Endothelial cell of umbilical vein (primary cell): ENCODE measurements around the gene TAF6. TPM values are rescaled to one million over a fixed set of nuclear protein-coding genes. Genes with fewer than 3 reads are reported as not detected.

Experiments used
- BruUV-seq: library from RNA; stranded (reverse); fragments of 400-500 nt; replicated peaks from 2 replicates; lab custom pipeline; 2021; lab: Mats Ljungman, UMichigan
- CTCF ChIA-PET: fragments of 300-600, 350-600 bp; sonication (Branson Sonifier 250); formaldehyde crosslinking; loops from one replicate; lab custom pipeline; 2021; ENCODE audit warnings: antibody characterized with exemption, inconsistent platforms; lab: Charles Lee
- POLR2A ChIA-PET: fragments of 300-600, 350-600 bp; sonication (Branson Sonifier 250); formaldehyde crosslinking; loops from one replicate; lab custom pipeline; 2021; ENCODE audit warnings: antibody characterized with exemption, inconsistent platforms; lab: Charles Lee
- DNase-seq: peaks from one replicate; pipeline ENCODE4 v3.0.0-alpha.2; 2011; ENCODE audit warnings: low read depth, low spot score
- FAIRE-seq: peaks from 2 replicates; lab custom pipeline; 2011; peaks lifted over from hg19 to GRCh38; lab: Jason Lieb, UNC
- H2AFZ ChIP-seq: 2 replicates; pipeline ENCODE4 v1.6.0; 2012; ENCODE audit warnings: low read depth, low read length, control low read depth, inconsistent platforms
- H3K27ac ChIP-seq: 2 replicates; pipeline ENCODE4 v1.5.1; 2011; ENCODE audit warnings: low read depth, mild to moderate bottlenecking, control low read depth, low read length, moderate library complexity; ENCODE audit not compliant: insufficient read depth
- H3K27me3 ChIP-seq, 2 experiments: 2 replicates each; pipeline versions ENCODE4 v1.6.0 to v1.6.1; 2011; ENCODE audit warnings: low read length in 2 of 2, mixed read lengths in 1 of 2; ENCODE audit not compliant: control insufficient read depth in 2 of 2, insufficient read depth in 2 of 2
- H3K36me3 ChIP-seq, 2 experiments: 2 replicates in 1 of 2; 3 replicates in 1 of 2; pipeline ENCODE4 v1.5.1; 2011; ENCODE audit warnings: low read length in 2 of 2, mild to moderate bottlenecking in 1 of 2, moderate library complexity in 1 of 2; ENCODE audit not compliant: control insufficient read depth in 2 of 2, insufficient read depth in 2 of 2; ENCODE audit errors: extremely low read depth in 1 of 2
- H3K4me1 ChIP-seq: 3 replicates; pipeline ENCODE4 v1.5.1; 2011; ENCODE audit warnings: mild to moderate bottlenecking, low read length; ENCODE audit not compliant: control insufficient read depth, insufficient read depth; ENCODE audit errors: extremely low read depth
- H3K4me2 ChIP-seq: 2 replicates; pipeline ENCODE4 v1.6.1; 2011; ENCODE audit warnings: low read length, control low read depth, mixed read lengths; ENCODE audit not compliant: insufficient read depth
- H3K4me3 ChIP-seq, 3 experiments: fragments of 200-600 bp in 1 of 3; sonication (generic), shearing (Covaris generic) in 1 of 3; replicated peaks in 1 of 3; 2 replicates each; pipeline ENCODE4 v1.5.1; 2011 to 2016; ENCODE audit warnings: control low read depth in 3 of 3, low read length in 3 of 3, mild to moderate bottlenecking in 2 of 3, inconsistent platforms in 1 of 3, low read depth in 1 of 3, moderate library complexity in 1 of 3; ENCODE audit not compliant: insufficient read depth in 1 of 3
- H3K79me2 ChIP-seq: 2 replicates; pipeline ENCODE4 v1.6.0; 2012; ENCODE audit warnings: low read length, inconsistent platforms; ENCODE audit not compliant: control insufficient read depth, insufficient read depth
- H3K9ac ChIP-seq: replicated peaks from 2 replicates; pipeline ENCODE3; 2011; ENCODE audit warnings: low read length, control low read depth; ENCODE audit not compliant: insufficient read depth; ENCODE audit errors: extremely low read depth
- H3K9me1 ChIP-seq: replicated peaks from 3 replicates; pipeline ENCODE4 v1.6.0; 2011; ENCODE audit warnings: mild to moderate bottlenecking, low read length; ENCODE audit not compliant: control insufficient read depth, insufficient read depth; ENCODE audit errors: extremely low read depth
- H3K9me3 ChIP-seq: replicated peaks from 2 replicates; pipeline ENCODE4 v1.5.1; 2012; ENCODE audit warnings: low read length, inconsistent platforms; ENCODE audit not compliant: control insufficient read depth, insufficient read depth
- H4K20me1 ChIP-seq: replicated peaks from 2 replicates; pipeline ENCODE3; 2011; ENCODE audit warnings: mild to moderate bottlenecking, low read length; ENCODE audit not compliant: control insufficient read depth, insufficient read depth; ENCODE audit errors: extremely low read depth
- EZH2 ChIP-seq: IDR thresholded peaks from 2 replicates; pipeline ENCODE4 v1.6.1; 2012; ENCODE audit warnings: borderline replicate concordance, low read depth, mild to moderate bottlenecking, moderate library complexity, low read length, inconsistent platforms; ENCODE audit not compliant: severe bottlenecking
- FOS ChIP-seq: IDR thresholded peaks from 2 replicates; pipeline ENCODE4 v1.6.1; 2011; ENCODE audit warnings: mild to moderate bottlenecking, low read length, moderate library complexity, borderline replicate concordance; ENCODE audit not compliant: insufficient read depth
- GATA2 ChIP-seq: IDR thresholded peaks from 2 replicates; pipeline ENCODE4 v1.7.0; 2011; ENCODE audit warnings: low read depth, mild to moderate bottlenecking, moderate library complexity, mixed read lengths, low read length; ENCODE audit not compliant: insufficient read length, insufficient read depth
- JUN ChIP-seq: IDR thresholded peaks from 2 replicates; pipeline ENCODE4 v1.6.1; 2011; ENCODE audit warnings: borderline replicate concordance, low read depth; ENCODE audit not compliant: insufficient read length, insufficient read depth
- MYC ChIP-seq: IDR thresholded peaks from one replicate; pipeline ENCODE4 v1.6.1; 2011; ENCODE audit warnings: mild to moderate bottlenecking, low read depth, low read length
- POLR2A ChIP-seq: IDR thresholded peaks from 2 replicates; pipeline ENCODE4 v1.6.1; 2012; ENCODE audit warnings: low read depth, mild to moderate bottlenecking, control low read depth, low read length
- POLR2AphosphoS5 ChIP-seq: IDR thresholded peaks from 2 replicates; pipeline ENCODE4 v1.6.1; 2012; ENCODE audit warnings: low read depth, mild to moderate bottlenecking, control low read depth, low read length, moderate library complexity; ENCODE audit not compliant: insufficient read depth
- dilution Hi-C: fragments of 300-500 bp; cut with MboI; formaldehyde crosslinking; loops from one replicate; pipeline ENCODE4 v1.15.0; 2019; ENCODE audit warnings: low sequenced_read_pairs; ENCODE audit not compliant: extremely low pct_ligation_motif_present
- intact Hi-C: fragments of 100-400 bp; cut with micrococcal nuclease; formaldehyde crosslinking; loops from one replicate; pipeline ENCODE4 v1.10.0; 2022
- polyA plus RNA-seq, 4 experiments: library from polyadenylated mRNA; depleted of rRNA in 3 of 4; stranded (reverse) in 3 of 4; unstranded in 1 of 4; fragments of >200 nt; gene quantifications; 2 replicates each; pipeline versions ENCODE4 v1.2.1 to v1.2.3, GENCODE V29; 2011 to 2012; ENCODE audit warnings: missing spikeins in 1 of 4
- total RNA-seq: library from RNA; stranded (reverse); gene quantifications from 2 replicates; pipeline ENCODE4 v1.2.3, GENCODE V29; 2021
- TF ChIP-seq, protein P1 (sequence below), 2 donors: IDR thresholded peaks; 1 replicate in 1 of 2; 2 replicates in 1 of 2; pipeline ENCODE4 v1.5.1; 2011; ENCODE audit warnings: low read length in 2 of 2, mild to moderate bottlenecking in 2 of 2, moderate library complexity in 2 of 2, control low read depth in 1 of 2, inconsistent platforms in 1 of 2, low read depth in 1 of 2; ENCODE audit not compliant: insufficient read depth in 1 of 2; ENCODE audit errors: extremely low read depth in 1 of 2
- TF ChIP-seq, protein P2 (sequence below): IDR thresholded peaks from 2 replicates; pipeline ENCODE4 v1.6.1; 2011; ENCODE audit not compliant: insufficient read depth, insufficient read length

The TAF6 gene
- total and polyA plus RNA-seq, 2 donors (not counting 3 experiments of a cell fraction or from before 2014, with no cell fraction given): 32.7 to 64.6 TPM

DNA sequence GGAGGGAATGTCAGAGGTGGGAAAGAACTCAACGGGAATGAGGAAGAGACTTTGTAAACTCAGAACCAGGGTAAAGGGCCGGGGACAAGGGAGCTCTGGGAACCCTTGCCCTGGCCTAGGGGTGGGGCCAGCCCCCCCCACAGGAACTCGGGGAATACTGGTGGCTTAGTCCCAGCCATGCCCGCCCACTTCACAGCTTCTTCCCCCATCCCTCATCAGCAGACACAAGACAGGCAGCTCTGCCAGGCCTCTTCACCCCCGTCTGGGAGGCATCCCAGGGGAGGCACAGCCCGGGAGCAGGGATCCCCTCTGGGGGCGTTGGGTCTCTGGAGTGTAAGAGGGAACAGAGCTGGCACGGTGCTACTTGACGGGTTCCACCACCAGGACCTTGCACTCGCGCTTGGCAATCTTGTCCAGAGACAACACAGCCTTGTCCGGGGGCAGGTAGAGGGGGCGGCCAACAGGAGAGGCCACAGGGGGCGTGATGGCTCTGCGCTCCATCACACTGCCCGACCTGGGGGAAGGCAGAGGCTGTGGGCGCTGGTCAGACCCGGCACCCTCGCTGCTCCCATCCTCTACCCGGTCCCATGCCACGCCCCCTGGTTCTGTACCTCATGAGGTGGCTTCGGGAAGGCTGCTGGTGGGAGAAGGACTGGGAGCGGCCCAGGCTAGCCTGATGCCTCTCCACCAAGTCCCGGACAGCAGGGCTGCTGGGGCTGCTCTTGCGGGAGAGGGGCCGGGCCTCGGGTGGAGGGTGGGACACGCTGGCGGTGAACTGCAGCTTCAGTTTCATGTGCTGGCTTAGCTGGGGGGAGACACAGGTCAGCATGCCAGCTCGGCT, 35.7 kb upstream of the TAF6 start:
- POLR2A ChIA-PET: no interaction called here

DNA sequence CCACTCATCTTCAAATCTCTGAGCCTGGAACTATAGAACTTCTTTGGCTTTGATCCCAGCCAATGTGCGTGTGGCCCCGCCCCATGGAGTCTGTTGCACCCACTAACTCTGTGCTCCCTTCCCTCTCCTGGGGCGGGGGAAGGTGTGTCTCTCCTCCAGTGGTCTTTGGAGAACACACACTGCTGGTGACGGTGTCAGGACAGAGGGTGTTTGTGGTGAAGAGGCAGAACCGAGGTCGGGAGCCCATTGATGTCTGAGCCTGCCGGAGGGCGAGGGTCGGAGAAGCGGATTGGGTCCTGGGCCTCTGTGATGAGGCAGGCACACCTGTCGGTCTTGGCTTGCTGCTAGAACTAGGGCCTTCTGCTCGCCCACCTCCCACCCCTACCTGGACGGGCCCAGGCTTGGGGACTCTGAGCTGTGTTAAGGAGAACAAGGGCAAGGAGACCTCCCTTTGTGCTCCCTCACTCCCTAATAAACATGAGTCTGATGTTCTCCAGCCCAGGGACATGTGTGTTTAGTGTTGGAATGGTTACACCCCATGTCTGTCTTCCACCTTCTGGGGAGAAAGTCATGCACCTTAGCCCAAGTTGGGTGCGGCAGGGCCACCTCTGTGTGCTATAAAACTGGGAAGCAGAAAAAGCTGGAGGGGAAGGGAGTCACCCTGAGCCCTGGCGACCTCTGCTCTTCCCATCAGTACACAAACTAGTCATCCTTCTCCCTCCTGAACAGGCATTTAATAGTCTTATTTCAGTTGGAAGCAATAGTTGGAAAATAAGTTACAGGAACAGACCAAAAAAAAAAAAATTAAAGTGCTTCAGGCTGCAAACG, 34.8 kb upstream of the TAF6 start:
- no peak overlapping the region for H3K27ac ChIP-seq
- H3K9me1 ChIP-seq: no peaks in the 10 kb centered on the region
- H3K4me2 ChIP-seq: no peak overlapping the region
- H2AFZ ChIP-seq: no peak overlapping the region
- ChIA-PET CTCF (interaction anchor here (1.5 kb wide), 1 partner anchor 21 kb away, joined by 3 read pairs; no protein-coding TSS in a partner anchor), POLR2A (no interaction called here)
- peaks cover 12% of the 10 kb centered on the region for H3K79me2 ChIP-seq
- dilution Hi-C loops: no loop called here
- FAIRE-seq: no peak
- H3K36me3 ChIP-seq: peaks cover 0 to 17% of the 10 kb centered on the region in 2 experiments
- no peaks in the 10 kb centered on the region for H3K9me3 ChIP-seq
- no TSS peak for BruUV-seq
- no peak for TF ChIP-seq EZH2
- no peak for TF ChIP-seq MYC
- no peak for TF ChIP-seq FOS
- TF ChIP-seq POLR2AphosphoS5: no peak
- TF ChIP-seq, protein P1, sequence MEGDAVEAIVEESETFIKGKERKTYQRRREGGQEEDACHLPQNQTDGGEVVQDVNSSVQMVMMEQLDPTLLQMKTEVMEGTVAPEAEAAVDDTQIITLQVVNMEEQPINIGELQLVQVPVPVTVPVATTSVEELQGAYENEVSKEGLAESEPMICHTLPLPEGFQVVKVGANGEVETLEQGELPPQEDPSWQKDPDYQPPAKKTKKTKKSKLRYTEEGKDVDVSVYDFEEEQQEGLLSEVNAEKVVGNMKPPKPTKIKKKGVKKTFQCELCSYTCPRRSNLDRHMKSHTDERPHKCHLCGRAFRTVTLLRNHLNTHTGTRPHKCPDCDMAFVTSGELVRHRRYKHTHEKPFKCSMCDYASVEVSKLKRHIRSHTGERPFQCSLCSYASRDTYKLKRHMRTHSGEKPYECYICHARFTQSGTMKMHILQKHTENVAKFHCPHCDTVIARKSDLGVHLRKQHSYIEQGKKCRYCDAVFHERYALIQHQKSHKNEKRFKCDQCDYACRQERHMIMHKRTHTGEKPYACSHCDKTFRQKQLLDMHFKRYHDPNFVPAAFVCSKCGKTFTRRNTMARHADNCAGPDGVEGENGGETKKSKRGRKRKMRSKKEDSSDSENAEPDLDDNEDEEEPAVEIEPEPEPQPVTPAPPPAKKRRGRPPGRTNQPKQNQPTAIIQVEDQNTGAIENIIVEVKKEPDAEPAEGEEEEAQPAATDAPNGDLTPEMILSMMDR (IDR thresholded peaks at IDR 0.05; ENCODE audit: extremely low read depth in 1 of 2, insufficient read depth in 1 of 2, low read depth in 1 of 2, low read length in 2 of 2): no peak
- TF ChIP-seq POLR2A: no peak
- TF ChIP-seq, protein P2, sequence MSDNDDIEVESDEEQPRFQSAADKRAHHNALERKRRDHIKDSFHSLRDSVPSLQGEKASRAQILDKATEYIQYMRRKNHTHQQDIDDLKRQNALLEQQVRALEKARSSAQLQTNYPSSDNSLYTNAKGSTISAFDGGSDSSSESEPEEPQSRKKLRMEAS: no peak
- no peak for TF ChIP-seq GATA2
- TF ChIP-seq JUN: no peak
- intact Hi-C loops: no loop called here
- H3K27me3 ChIP-seq: no peaks in the 10 kb centered on the region
- no peaks in the 10 kb centered on the region for H4K20me1 ChIP-seq
- H3K4me1 ChIP-seq: peaks cover 13% of the 10 kb centered on the region
- DNase-seq: no peak
- H3K9ac ChIP-seq: no peak overlapping the region
- H3K4me3 ChIP-seq: no peak overlapping the region

More for the DNA sequence above, 35.7 kb upstream of the TAF6 start:
- Histone ChIP-seq H3K27me3 (no peaks in the 10 kb centered on the region), H3K9me3 (no peaks in the 10 kb centered on the region), H3K4me2 (no peak overlapping the region), H3K9me1 (no peaks in the 10 kb centered on the region), H3K27ac (no peak overlapping the region), H3K36me3 (peaks cover 0 to 17% of the 10 kb centered on the region in 2 experiments), H2AFZ (no peak overlapping the region), H3K4me1 (peaks cover 14% of the 10 kb centered on the region), H4K20me1 (no peaks in the 10 kb centered on the region), H3K79me2 (peaks cover 6% of the 10 kb centered on the region), H3K9ac (no peak overlapping the region), H3K4me3 (no peak overlapping the region)
- TF ChIP-seq EZH2: no peak
- no peak for TF ChIP-seq FOS
- TF ChIP-seq GATA2: no peak
- intact Hi-C loops: no loop called here
- no peak for DNase-seq
- BruUV-seq: no TSS peak
- dilution Hi-C loops: no loop called here
- CTCF ChIA-PET: interaction anchor here (0.8 to 3.0 kb wide), 4 partner anchors 13 to 24 kb away, joined by 3 to 10 read pairs (median 5); partner anchors contain the start of gene GAL3ST4
- FAIRE-seq: no peak
